Measurements from ENCODE around the gene BCL7C.
"Not testable (repeated sequence)": the region's sequence is repeated elsewhere in the genome, so short reads cannot be mapped to it uniquely, and the experiment has no call there.

DNA sequence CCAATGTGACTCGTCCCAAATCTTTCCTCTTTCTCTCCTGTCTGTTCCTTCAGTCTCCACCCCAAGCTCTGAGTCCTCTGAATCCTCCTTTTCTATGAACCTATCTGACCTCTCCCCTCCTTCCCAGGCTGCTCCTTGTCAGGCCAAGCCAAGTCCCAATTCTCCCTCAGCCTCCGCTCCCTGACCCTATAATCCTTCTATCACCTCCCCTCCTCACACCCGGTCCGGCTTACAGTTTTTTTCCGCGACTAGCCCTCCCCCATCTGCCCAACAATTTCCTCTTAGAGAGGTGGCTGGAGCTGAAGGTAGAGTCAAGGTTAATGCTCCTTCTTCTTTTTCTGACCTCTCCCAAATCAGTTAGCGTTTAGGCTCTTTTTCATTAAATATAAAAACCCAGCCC, 33.1 kb downstream of the BCL7C start:
- TF ChIP-seq, protein P1, sequence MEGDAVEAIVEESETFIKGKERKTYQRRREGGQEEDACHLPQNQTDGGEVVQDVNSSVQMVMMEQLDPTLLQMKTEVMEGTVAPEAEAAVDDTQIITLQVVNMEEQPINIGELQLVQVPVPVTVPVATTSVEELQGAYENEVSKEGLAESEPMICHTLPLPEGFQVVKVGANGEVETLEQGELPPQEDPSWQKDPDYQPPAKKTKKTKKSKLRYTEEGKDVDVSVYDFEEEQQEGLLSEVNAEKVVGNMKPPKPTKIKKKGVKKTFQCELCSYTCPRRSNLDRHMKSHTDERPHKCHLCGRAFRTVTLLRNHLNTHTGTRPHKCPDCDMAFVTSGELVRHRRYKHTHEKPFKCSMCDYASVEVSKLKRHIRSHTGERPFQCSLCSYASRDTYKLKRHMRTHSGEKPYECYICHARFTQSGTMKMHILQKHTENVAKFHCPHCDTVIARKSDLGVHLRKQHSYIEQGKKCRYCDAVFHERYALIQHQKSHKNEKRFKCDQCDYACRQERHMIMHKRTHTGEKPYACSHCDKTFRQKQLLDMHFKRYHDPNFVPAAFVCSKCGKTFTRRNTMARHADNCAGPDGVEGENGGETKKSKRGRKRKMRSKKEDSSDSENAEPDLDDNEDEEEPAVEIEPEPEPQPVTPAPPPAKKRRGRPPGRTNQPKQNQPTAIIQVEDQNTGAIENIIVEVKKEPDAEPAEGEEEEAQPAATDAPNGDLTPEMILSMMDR (IDR thresholded peaks at IDR 0.05) = not testable (repeated sequence)
- not testable (repeated sequence) for TF ChIP-seq RAD21 (conservative IDR thresholded peaks at IDR 0.05 in 1 of 2, IDR thresholded peaks at IDR 0.05 in 1 of 2); MAZ (IDR thresholded peaks at IDR 0.05; ENCODE audit: borderline replicate concordance, low read depth, low read length); POLR2A (IDR thresholded peaks at IDR 0.05; ENCODE audit: low read length); KDM5A (IDR thresholded peaks at IDR 0.05)
- TF ChIP-seq, protein P2, sequence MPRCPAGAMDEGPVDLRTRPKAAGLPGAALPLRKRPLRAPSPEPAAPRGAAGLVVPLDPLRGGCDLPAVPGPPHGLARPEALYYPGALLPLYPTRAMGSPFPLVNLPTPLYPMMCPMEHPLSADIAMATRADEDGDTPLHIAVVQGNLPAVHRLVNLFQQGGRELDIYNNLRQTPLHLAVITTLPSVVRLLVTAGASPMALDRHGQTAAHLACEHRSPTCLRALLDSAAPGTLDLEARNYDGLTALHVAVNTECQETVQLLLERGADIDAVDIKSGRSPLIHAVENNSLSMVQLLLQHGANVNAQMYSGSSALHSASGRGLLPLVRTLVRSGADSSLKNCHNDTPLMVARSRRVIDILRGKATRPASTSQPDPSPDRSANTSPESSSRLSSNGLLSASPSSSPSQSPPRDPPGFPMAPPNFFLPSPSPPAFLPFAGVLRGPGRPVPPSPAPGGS (IDR thresholded peaks at IDR 0.05) = not testable (repeated sequence)
- TF ChIP-seq, protein P3, sequence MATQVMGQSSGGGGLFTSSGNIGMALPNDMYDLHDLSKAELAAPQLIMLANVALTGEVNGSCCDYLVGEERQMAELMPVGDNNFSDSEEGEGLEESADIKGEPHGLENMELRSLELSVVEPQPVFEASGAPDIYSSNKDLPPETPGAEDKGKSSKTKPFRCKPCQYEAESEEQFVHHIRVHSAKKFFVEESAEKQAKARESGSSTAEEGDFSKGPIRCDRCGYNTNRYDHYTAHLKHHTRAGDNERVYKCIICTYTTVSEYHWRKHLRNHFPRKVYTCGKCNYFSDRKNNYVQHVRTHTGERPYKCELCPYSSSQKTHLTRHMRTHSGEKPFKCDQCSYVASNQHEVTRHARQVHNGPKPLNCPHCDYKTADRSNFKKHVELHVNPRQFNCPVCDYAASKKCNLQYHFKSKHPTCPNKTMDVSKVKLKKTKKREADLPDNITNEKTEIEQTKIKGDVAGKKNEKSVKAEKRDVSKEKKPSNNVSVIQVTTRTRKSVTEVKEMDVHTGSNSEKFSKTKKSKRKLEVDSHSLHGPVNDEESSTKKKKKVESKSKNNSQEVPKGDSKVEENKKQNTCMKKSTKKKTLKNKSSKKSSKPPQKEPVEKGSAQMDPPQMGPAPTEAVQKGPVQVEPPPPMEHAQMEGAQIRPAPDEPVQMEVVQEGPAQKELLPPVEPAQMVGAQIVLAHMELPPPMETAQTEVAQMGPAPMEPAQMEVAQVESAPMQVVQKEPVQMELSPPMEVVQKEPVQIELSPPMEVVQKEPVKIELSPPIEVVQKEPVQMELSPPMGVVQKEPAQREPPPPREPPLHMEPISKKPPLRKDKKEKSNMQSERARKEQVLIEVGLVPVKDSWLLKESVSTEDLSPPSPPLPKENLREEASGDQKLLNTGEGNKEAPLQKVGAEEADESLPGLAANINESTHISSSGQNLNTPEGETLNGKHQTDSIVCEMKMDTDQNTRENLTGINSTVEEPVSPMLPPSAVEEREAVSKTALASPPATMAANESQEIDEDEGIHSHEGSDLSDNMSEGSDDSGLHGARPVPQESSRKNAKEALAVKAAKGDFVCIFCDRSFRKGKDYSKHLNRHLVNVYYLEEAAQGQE (IDR thresholded peaks at IDR 0.05) = not testable (repeated sequence)
- TF ChIP-seq, protein P4, sequence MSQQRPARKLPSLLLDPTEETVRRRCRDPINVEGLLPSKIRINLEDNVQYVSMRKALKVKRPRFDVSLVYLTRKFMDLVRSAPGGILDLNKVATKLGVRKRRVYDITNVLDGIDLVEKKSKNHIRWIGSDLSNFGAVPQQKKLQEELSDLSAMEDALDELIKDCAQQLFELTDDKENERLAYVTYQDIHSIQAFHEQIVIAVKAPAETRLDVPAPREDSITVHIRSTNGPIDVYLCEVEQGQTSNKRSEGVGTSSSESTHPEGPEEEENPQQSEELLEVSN (IDR thresholded peaks at IDR 0.05; ENCODE audit: borderline replicate concordance, low read depth) = not testable (repeated sequence)

Measured in A549 (cell line).